Posterior cingulate gyrus (tissue), 11 donors: ENCODE results near the gene RBCK1.
"Not testable (repeated sequence)": the region's sequence is repeated elsewhere in the genome, so short reads cannot be mapped to it uniquely, and the experiment has no call there.

ENCODE experiments used
- DNase-seq, 10 donors: peaks; one replicate each; pipeline versions ENCODE4 v3.0.0 to v3.0.0-alpha.2; 2020 to 2021; ENCODE audit warnings: mixed read lengths in 3 of 10
- intact Hi-C: fragments of 100-400 bp; cut with DNase I; formaldehyde crosslinking; loops from one replicate; pipeline ENCODE4 v1.15.1; 2023

Gene RBCK1

DNA sequence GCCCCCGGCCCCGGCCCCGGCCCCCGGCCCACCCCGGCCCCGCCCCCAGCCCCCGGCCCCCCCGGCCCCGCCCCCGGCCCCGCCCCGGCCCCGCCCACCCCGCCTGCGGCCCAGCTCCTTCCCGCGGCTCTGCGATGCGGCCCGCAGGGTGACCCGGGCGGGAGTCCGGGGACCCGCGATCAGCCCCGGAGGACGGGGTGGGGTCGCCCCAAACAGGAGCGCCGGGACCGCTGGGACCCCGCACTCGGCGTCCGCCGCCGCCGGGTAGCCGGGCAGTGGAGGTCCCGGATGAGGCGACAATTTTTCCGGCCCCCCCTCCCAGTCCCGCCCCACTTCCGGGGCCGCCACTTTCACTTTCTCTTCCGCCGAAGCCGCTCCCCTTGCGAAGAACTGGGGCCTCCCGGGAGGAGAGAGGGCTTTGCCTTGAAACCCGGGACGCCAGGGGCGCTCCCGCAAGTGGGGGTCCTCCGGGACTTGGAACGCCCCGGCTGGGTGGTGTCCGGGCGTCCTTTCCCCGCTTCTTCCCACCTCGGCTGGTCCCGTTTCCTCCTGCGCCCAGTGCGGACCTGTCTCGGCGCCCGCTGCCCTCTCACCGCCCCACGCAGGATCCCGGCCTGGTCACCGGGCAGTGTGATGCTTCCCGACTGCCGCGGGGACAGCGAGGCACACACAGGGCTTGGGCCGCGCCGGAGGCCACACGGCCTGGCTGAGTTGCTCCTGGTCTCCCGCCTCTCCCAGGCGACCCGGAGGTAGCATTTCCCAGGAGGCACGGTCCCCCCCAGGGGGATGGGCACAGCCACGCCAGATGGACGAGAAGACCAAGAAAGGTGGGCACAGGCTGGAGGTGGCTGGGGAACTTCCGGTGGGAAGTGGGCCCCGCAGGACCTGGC lies at the start of gene RBCK1:
RBCK1 (plus strand) TSS at position 347 of the 890 bp plus-strand sequence; CDS start at position 806, 459 bp downstream.
- intact Hi-C loops = loop anchor here (5.0 to 10.0 kb wide), 2 partner anchors 53 to 134 kb away; partner anchors contain the start of gene CSNK2A1
- peak; percentile 66 to 97 (median 79) for DNase-seq

DNA sequence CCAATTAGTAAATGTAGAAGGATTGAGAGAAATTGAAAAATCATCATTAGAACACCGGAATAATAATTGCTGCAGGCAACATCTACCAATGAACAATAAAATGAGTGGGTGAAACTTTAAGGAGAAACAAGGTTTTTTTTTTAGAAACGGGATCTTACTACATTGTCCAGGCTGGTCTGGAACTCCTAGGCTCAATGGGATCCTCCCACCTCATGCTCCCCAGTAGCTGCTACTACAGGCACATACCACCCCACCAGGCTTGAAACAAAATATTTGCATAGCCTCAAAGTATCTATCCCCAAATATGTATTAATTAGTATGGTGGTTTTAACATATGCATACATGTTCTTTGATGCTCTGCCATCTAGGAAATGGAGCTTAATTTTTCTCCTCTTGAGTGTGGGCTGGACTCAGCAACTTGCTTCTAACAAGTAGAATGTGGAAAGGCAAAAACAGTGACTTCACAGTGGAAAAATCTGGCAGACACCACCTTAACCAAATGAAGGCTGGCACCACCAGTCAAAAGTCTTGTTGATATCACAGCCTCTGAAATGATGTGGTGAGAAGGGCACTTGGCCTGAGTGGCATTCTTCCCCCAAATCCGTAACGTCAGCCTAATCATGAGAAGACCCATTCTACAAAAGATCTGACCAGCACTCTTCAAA lies 49.1 kb upstream of the RBCK1 start:
- peak in 2 of 10 donors; percentile 8 to 45 for DNase-seq
- intact Hi-C loops = loop anchor here (10.0 kb wide), 2 partner anchors 46 to 286 kb away; partner anchors contain the start of gene RBCK1

DNA sequence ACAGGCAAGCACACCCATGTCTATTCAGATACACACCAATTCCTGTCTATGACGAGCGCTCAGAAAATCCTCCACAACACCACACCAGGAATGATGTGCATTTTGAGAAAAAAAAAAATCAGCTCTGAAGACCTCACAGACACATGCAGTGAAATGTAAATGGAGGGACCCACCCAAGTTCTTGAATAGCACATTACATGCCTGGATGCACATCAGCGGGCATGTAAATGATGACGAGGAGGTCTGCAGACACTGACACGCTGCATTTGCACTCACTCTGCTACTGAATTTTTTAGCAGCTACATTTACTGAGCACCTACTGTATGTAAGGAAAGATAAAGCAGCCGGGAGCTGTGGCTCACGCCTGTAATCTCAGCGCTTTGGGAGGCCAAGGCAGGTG lies 46.5 kb upstream of the RBCK1 start:
- intact Hi-C loops = no loop called here
- DNase-seq = peak in 2 of 10 donors; percentile 7 to 40

DNA sequence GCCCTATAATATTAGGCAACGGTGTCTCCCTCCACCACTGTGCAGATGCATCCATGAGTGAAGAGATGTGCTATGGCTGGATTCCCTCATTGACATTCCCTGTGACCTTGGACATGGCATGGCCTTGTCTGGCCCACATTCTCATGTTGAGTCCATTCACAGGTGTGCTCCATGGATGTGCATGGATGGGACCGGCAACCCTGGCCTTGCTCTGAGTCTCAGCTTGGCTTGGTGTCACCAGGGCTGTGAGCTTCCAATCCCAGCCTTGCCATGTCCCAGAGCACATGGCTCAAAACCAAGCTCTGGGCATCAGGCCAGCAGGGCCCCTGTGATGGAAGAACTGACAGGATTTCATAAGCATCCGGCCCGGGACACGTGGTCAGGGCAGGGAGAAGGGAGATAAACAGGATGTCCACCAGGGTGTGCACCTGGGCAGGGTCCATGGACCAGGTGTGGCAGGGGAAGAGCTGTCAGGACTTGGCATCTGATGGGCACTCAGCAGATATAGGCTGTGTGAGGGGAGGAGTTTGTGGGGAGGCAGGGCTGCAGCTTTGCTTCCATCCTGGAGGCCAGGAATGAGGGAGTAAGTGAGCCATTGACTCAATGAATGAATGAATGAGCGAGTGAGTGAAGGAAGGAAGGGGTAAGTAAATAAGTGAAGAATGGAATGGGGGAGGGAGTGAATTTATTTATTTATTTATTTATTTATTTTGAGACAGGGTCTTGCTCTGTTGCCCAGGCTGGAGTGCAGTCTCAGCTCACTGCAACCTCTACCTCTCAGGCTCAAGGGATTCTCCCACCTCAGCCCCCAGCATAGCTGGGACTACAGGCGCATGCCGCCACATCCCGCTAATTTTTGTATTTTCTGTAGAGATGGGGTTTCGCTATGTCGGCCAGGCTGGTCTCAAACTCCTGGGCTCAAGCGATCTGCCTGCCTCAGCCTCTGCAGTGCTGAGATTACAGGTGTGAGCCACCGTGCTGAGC lies 45.5 kb upstream of the RBCK1 start:
- intact Hi-C loops = no loop called here
- DNase-seq = peak in 8 of 10 donors; percentile 61 to 93 (median 64)

DNA sequence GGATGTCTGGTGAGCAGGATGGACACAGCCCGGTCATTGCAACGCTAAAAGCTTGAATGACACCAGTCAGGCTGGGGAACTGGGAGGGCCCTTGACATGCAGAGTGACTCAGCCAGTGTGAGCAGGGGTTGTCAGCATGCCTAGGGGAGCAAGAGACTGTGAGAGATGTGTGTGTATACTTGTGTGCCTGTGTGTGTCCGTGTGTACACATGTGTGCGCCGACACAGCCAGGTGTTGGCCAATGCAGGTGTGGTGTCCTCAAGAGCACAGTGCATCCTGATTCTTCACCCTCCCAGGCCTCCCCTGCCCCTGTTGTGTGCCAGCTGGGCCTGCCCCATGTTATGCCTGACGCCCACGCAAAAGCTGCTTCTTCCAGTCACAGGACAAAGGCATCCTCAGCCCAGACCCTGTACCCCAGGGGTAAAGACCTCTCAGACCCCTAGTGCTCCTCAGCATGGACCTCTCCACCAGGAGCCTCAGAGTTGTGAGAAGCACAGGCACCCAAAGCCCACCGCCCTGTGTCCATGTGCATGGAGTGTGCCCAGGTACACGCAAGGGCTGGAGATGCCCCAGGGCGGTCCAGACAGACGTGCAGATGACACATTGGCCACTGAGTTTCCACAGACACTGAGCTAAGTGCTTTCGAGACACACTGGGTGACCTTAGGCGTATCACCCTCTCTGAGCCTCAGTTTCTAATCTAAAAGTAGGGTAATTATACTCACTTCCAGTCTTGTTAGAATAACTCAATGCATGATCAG lies 44.6 kb upstream of the RBCK1 start:
- DNase-seq = peak in 2 of 10 donors; percentile 52 to 53
- intact Hi-C loops = no loop called here

DNA sequence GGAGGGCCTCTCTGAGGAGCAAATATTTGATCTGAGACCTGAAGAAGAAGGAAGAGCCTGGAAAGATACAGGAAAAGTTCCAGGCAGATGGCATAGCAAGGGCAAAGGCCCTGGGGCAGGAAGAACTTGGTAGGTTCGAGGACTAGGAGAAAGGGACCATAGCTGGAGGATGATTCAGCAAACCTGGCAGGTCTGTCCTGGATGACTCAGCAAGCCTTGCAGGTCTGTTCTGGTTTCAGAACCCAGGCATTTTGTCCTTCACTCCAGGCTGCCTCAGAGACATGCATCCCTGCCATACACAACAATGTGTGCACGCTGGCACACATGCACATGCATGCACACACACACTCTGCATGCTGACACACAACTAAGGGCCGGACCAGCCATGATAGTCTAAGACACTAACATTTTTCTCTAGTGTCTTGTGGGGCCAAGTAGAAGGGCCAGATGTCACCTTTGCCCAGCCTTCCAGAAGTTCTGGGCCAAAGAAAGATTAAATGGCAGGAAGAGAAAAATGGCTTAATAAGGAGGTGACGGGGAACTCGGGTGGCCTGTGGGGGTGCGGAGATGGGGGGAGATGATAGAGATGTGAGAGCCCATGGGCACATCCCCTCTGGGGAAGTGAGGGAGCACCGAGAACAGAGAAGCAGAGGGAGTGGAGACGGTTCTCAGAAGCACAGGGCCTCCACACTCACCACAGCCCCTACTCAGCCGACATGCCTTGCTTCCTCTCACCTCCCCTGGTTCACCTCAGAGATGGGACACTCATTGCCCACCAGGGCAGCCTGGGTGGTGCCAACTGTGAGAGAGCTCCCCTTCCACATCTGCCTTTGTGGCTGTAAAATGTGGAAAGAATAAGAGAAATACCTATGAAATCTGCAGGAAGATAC lies 42.9 kb upstream of the RBCK1 start:
- peak in 3 of 10 donors; percentile 22 to 34 (median 24) for DNase-seq
- intact Hi-C loops = no loop called here

DNA sequence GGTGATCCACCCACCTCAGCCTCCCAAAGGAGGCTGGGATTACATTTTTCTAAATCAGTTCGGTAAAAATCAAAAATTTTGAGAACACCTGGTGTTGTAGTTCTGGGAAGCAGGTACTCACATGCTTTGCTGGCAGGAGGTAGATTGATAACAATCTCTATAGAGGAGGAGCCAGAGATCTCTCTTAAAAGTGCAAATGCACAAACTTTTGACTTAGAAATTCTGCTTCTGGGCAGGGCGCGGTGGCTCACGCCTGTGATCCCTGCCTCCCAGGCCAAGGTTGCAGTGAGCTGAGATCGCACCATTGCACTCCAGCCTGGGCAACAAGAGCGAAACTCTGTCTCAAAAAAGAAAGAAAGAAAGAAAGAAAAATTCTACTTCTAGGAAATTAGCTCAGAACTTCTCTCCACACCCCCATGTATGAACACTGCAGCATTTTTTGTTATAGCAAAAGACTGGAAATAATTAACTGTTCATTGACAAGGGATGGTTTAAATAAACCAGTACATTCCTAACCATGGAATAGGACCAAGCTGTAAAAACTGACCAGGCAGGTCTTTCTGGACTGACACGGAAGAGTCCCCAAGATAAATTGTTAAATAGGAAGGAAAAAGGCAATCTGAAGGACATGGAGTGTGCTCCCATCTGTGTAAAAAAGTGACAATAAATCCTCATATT lies 41.9 kb upstream of the RBCK1 start:
- DNase-seq = peak in 2 of 10 donors; percentile 3 to 14
- intact Hi-C loops = no loop called here

DNA sequence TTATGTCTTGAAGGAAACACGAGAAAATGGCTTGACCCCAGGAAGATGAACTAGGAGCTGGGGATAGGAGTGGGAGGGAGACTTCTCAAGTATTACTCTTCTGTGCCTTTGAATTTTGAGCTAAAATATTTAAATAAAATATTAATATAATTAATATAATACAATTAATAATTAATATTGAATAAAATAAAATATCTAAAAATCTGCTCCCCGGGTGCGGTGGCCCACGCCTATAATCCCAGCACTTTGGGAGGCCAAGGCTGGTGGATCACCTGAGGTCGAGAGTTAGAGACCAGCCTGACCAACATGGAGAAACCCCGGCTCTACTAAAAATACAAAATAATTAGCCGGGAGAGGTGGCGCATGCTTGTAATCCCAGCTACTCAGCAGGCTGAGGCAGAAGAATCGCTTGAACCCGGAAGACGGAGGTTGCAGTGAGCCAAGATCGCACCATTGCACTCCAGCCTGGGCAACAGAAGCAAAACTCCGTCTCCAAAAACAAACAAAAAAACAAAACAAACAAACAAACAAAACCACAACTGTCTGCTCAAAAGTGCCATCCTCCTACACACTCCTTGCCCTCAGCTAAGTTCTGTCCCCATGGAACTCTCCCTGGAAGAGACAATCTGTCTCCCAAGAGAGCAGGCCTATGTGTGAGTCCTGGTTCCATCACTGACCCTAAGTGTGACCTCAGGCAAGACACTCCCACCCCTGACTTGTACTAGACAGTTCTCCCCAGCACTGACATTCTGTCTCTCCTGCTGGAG lies 41.2 kb upstream of the RBCK1 start:
- intact Hi-C loops = no loop called here
- DNase-seq = peak in 3 of 10 donors; percentile 9 to 50 (median 20)

DNA sequence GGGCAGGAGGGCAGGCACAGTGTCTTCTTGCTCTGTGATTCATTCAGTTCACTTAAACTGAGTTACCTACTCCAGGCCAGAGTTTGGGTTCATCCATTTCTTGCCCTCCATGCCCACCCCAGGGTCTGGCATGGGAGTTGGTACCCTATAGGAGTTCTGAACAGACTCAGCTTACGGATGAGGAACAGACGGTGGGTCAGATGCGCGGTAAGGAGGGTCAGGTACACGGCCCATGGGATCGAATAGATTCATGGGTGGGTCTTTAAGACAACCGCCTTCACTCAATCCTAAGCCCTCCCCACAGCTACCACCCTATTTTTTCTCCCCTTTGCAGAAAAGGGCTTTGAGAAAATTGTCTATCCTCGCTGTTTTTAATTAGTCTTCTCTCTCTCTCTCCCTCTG lies 40.6 kb upstream of the RBCK1 start:
- intact Hi-C loops = no loop called here
- DNase-seq = peak in 3 of 10 donors; percentile 9 to 41 (median 15)

DNA sequence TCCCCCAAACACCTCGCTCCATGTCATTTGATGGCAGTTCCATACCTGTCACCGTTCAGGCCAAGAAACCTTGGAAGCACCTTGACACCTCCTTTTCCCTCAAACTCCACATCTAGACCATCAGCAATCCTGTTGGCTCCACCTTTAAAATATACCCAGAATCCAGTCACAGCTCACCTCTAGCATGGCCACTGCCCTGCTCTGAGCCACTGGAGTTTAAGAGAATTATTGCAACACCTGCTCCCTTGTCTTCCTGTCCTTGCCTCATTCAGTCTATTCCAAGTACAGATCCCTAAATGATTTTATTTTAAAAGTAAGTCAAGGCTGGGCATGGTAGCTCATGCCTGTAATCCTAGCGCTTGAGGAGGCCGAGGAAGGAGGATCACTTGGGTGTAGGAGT lies 39.2 kb upstream of the RBCK1 start:
- intact Hi-C loops = no loop called here
- DNase-seq = no peak

DNA sequence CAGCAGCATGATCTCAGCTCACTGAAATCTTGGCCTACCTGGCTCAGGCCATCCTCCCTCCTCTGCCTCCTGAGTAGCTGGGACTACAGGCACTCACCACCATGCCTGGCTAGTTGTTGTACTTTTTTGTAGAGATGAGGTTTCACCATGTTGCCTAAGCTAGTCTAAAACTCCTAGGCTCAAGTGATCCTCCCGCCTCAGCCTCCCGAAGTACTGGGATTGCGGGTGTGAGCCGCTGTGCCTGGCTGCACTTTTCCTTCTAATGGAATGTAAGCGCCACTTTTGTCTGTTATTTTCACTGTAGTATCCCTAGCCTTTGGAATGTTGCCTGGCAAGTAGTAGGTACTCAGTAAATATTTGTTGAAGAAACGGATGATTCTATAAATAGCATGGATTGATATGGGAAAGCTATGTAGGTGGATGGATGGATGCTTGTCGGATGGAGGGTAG lies 37.9 kb upstream of the RBCK1 start:
- intact Hi-C loops = no loop called here
- peak in 1 of 10 donors; percentile 38 for DNase-seq

DNA sequence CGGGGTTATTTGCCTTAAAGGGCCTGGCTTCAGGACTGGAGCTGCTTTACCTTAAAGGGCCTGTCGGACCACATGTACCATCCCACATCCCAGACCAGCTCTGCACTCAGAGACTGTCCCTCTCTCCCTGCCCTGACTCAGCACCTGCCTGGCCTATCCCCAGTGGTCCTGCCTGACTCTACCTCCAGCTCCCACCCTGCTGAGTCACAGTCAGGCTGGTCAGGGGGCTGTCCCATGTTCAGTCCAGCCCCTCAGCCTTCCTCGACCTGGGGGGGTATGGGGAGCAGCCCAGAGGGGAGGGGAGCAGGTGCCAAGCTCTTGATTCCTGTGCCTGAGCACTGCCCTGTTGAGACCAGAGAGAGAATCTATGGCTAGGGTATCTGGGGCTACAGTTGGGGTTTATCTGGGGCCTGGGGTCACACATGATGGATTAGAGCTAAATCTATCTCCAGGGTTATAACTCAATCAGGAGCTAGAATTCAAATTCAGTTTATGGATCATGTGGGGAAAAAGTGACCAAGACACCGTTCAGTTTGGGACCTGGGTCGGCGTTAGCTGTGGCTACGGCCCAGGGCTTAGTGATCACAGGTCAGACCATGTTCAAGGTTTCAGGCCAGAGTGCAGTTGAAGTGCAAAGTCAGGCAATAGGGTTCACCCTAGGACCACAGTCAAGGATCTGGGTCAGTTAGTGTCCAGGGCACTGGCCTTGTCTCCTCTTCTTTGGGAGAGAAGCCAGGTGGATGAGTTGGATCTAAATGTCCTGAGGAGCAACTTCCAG lies 36.9 kb upstream of the RBCK1 start:
- intact Hi-C loops = no loop called here
- DNase-seq = peak in 2 of 10 donors; percentile 35 to 76

DNA sequence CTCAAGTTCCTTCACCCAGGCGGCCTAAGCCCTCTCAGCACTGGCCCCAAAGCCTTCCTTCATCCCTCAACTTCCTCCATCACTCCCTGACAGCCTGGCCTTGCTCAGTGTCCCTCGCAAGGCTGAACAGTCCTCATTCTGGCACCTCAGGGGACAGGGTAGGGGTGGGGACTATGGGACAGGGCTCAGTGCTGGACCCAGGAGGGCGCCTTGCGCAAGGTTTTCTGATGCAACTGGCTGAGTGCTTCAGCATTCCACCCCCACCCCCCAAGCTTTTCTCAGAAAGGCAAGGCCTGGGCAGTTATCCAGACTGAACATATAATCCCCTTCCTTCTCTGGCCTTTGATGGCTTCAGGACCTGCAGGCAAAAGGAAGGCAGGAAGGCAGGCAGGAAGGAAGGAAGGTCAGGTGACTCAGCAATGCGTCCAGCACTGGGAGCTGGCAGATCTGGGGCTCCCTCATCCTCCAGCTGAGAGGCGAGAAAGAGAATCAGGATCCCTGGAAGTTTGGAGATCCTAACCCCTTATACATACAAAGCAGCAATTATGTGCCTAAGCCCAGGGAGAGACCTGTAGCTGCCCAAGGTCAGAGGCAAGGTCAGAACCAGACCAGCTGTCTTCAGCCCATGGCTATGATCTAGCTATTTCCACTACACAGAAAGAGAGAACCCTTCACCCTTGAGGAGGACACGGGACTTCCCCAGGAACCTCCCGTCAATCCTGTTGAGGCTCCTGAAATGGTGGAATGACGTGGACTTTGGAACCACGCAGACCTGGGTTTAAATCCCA lies 36.1 kb upstream of the RBCK1 start:
- intact Hi-C loops = no loop called here
- DNase-seq = peak in 2 of 10 donors; percentile 55 to 75

DNA sequence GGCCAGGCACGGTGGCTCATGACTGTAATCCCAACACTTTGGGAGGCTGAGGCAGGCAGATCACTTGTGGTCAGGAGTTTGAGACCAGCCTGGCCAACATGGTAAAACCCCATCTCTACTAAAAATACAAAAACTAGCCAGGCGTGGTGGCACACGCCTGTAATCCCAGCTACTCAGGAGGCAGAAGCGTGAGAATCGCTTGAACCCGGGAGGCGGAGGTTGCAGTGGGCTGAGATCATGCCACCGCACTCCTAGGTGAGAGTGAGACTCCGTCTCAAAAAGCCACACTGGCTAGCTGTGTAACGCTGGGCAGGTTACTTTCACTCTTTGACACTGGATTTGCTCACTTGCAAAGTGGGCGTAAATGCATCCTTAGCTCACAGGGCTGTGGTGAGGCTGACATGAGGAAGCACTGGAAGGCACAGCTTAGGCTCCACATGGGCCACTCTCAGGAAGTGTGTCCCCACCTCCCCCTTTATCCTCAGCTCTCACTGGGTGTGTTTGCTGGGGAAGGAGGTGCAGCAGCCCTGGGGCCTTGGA lies 35.5 kb upstream of the RBCK1 start:
- intact Hi-C loops, DNase-seq: not testable (repeated sequence)
